Activated CD8-positive, alpha-beta memory T cell treated with anti-CD3 and anti-CD28 coated beads for 48 hours (primary cell): ENCODE results near the gene SLMAP.

Experiments used
- DNase-seq, 3 experiments: peaks; one replicate each; pipeline ENCODE4 v3.0.0-alpha.2; 2020; ENCODE audit warnings: low read depth in 2 of 3, low spot score in 2 of 3

Gene SLMAP

DNA sequence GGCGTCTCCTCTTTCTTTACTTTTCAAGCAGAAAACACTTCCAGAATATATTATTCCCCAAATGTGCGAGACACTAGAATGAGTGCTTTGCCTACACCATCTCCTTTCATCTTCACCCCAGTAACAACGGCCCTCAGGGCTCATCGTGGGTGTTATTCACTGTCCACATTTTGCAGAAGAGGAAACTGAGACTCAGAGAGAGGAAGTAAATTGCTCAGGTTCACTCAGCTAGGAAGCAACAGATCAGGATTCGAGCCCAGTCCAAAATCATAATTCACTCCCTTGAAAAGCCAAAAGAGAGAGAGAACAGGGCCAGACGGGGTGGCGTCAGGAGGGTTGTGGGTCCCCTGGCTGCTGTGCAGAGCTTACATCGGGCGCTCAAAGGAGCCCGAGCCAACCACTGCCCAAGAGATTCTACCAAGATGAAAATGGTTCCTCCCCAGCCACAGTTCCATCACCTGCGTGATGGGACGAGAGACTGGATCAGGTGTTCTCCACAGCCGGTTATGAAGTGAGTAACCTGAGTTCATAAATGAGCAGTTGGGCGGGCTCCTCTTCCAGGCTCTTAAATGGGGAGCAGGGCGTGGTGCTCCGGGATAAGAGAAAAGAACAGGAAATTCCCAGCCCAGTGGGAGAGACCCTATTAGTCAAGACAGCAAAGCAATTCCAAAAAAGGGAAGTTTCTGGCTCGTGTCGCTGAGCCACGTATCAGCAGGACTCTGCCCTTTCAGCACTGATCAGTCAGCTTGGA is 203.5 kb downstream of the SLMAP start:
- DNase-seq, result no peak

DNA sequence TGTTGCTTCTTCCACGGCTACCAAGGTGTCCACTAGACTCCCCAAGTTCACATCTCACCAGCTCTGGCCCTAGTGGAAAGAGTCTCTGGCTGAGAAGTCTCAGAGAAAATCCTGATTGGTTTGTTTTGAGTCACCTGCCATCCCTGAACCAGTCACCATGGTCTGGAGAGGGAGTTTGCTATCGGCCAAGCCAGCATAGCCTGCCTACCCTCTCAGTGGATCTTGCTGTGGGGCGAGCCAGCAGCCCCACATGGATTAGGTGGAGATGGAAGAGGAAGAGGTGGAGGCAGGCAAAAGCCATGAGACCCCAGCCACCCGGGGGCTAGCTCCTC is 204.0 kb downstream of the SLMAP start:
- DNase-seq, result no peak

DNA sequence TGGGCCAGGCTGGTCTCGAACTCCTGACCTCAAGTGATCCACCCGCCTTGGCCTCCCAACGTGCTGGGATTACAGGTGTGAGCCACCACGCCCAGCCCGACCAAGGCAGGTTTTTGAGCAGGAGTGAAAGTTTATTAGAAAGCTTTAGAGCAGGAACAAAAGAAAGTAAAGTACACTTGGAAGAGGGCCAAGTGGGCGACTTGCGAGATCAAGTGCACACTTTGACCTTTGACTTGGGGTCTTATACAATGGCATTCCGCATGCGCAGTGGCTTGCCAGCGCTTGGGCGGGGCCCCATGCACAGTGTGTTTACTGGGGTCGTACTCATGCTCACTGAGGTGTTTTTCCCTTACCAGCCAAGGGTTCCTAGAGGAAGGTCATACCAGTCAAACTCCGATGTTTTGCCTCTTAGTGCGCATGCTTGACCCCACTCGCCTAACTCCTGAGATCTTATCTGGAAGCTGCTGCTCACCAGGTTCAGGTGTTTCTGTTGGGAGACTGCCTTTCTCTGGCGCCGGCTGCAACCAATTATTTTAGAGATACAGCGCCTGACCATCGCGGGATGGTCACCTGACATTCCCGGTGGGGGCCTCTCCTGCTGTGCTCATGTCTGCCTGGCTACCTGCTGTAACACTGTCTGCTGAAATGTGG is 205.2 kb downstream of the SLMAP start:
- no peak for DNase-seq

DNA sequence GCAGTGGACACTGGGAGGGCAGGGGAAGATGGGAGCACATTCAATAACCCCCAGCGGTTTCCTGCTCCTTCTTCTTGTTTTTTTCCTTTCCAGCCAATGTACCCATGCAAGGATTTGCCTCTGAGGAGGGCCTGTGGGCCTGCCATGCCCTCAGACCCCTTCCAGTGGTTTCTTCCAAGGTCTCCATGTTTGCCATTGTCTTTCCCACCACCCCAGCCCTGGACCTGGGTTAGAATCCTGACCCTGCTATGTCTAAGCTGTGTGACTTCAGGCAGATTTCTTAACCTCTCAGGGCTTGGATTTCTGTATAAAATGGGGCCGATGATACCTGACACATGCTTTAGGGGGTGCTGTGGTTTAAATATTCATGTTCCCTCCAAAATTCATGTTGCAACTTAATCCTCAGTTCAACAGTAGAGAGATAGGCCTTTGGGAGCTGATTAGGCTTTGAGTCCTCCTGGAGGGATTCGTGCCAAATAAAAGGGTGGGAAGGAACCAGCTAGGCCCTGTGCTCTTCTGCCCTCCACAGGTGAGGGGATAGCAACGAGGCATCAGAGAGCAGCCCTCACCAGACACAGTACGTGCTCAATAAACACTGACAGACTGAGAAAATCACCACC is 205.8 kb downstream of the SLMAP start:
- no peak for DNase-seq

DNA sequence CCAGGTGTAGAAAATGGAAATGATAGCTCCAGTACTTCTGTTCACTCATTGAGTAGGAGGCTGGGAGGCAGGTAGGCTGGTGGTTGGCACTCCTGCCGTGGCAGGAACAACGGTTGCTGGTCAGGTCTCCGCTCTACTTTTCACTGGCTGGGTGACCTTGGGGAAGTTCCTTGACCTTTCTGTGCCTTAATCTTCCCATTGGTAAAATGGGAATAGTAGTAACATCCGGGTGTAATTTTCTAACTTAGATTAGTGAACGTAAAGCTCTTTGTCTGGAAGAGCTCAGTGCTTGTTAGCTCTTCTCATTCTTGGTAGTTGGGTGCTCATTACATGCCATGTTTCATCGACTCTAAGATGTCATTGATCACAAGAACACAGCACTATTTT is 206.3 kb downstream of the SLMAP start:
- DNase-seq, result no peak

DNA sequence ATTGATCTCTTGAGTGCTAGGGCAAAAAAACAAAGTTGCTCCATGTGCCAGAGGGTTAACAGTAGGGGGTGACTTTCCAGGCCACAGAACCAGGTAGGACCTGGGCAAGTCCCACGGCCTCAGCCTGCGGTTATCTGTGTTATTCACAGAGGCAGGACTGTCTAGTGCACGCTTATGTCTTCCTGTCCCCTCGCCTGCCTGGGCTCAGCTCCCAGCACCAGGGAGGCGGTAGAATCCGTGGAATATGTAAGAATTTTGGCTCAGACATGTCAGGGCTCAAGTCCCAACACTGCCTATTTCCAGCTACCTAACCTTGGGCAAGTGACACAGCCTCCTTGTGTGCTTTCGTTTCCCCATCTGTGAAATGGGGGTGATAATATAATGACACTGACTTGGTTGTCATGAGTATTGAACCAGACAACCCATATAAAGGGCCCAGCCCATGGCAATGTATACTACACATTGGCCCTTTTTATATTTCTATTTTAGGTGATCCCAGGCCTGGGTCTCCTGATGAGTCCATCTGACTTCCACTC is 207.8 kb downstream of the SLMAP start:
- no peak for DNase-seq

DNA sequence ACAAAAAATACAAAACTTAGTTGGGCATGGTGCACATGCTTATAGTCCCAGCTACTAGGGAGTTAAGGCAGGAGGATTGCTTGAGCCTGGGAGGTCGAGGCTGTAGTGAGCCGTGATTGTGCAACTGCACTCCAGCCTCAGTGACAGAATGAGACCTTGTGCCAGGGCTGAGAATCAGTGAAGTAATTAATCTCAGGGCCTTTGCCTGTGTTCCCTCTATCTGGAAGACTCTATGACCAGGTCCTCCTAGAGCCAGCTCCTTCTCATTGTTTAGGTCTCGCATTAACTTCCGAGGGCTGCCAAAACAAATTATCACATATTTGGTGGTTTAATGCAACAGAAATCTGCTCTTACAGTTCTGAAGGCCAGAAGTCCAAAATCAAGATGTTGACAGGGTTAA is 210.7 kb downstream of the SLMAP start:
- no peak for DNase-seq

DNA sequence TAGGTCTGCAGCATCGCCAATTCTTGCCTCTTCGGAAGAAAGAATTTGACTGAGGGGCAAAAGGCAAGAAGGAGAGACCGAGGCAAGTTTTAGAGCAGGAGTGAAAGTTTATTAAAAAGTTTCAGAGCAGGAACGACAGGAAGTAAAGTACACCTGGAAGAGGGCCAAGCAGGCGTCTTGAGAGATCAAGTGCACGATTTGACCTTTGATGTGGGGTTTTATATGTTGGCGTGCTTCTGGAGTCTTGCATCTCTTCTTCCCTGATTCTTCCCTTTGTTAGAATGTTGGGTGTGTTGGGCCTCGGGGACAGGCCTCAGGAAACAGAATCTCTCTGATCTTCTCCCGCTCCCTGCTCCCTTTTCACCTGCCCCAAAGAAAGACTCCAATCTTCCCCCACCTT is 211.5 kb downstream of the SLMAP start:
- DNase-seq, result no peak

DNA sequence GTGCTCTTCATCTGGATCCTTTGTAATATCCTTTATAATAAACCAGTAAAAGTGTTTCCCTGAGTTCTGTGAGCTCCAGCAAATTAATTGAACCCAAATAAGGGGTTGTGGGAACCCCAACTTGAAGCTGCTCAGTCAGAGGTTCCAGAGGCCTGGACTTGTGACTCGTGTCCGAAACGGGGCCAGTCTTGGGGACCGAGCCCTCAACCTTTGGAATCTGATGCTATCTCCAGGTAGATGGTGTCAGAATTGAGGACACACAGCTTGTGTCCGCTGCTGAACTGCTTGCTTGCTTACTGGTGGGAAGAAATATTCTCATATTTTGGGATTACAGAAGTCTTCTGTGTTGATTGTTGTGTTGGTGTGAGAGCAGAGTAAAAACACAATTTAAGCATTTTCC is 212.4 kb downstream of the SLMAP start:
- DNase-seq, result no peak

DNA sequence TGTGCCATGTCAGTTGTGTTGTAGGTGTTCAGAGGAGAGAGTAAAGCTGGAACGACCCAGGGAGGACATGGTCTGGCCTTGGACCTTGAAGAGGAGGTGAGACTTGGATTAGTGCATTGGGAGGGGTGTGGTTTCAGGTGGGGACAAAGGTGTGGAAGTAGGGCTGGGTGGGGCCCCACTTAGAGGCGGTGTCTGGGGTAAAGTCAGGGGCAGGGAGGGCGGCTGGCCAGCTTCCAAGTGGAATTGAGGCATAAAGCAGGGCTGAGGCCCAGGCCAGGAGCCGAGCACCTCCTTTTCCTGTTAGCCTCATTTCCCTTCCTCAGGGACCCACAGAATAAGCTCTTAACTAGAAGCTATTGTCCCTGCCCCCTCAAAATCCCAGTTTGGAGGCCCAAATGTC is 215.9 kb downstream of the SLMAP start:
- no peak for DNase-seq

DNA sequence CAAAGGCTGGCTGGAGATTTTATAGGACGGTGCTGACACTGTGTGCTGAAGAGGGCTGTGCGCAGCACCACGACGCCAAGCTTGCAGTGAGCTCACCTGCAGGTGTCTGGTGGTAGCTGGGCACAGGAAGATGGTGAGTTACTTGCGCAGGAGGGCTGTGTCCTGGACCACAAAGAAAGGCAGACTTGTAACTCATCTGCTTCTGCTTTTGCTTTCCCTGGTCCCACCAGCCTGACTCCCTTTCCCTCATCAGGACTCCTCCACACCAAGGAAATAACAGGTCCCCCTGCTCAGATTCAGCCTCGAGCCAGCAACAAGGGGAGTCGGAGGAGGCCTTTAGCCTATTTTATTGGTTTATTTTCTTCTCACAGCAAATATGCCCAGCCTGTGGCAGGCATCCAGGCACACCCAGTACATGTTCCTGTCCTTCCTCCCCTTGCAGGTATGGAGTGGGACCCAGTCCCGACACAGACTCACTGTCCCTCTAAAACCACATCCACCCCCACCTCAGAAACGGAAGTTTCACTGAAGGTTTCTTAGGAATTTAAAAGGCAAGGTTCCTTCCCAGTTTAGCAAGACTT is 216.5 kb downstream of the SLMAP start:
- no peak for DNase-seq

DNA sequence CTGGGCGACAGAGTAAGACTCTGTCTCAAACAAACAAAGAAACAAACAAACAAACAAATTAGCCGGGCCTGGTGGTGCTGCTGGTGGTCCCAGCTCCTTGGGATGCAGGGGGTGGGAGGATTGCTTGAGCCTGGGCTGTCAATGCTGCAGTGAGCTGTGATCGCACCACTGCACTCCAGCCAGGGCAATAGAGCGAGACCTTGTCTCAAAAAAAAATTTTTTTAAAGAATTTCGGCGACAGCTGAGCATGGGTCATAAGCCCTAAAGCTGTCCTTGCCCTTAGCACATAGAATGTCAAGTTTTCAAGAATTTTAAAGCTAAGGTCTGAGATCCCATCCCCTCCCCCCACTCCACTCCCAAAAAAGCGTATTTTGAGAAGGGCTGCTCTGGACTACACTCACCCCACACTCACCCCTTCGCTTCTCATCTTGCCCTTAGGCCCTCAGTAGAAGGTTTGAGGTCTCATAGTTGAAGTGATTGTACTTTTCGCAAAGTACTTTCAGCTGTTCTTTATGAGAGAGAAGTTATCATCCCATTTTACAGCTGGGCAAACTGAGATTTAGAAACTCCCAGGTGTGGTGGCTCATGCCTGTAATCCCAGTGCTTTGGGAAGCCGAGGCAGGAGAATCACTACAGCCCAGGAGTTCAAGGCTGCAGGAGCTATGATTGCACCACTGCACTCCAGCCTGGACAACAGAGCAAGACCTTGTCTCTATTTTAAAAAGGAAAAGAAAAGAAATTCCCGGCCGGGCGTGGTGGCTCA is 217.8 kb downstream of the SLMAP start:
- DNase-seq, result no peak

DNA sequence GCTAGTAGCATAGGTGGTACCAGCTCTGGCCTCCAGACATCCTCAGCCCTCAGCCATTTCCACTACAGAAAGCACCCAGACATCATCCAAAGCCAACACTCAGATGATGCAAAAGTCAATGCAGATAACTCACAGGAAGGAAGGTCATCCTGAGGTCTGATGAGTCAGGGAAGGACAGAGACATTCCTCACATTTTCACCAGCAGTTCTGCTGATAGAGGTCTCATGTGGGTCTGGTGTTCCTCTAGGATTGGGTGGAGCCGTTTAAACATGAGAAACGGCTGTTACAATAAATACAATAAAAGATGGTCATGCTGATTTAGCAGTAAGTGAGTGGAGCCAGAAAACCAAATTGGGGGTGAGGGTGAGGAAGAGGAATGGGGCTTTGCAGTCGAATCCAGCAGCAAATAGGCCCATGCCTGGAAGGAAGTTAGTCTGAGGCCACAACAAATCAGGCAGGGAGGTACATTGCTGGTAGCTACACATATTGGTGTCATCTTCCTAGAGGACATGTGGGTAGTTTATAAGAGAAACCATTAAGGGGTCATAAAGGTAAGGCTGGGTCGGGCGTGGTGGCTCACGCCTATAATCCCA is 218.8 kb downstream of the SLMAP start:
- DNase-seq, result no peak

DNA sequence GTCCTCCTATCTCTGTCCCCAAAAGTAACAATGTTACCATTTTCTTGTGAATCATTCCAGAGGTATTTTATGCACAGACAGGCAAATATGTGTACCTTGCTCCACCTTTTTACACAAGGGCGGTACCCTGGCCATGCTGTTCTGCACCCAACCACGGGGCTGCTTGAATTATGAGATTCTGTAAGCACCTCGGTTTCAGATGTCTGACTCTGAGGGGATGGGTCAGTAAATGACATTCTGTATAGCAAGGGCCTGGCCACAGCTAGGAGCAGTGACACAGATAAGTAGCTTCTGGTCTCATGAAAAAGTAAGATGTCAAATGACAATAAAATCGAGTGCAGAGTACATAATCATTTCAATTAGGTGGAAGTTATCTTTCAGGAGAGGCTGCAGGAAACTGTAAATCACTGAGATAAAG is 221.7 kb downstream of the SLMAP start:
- DNase-seq, result no peak

DNA sequence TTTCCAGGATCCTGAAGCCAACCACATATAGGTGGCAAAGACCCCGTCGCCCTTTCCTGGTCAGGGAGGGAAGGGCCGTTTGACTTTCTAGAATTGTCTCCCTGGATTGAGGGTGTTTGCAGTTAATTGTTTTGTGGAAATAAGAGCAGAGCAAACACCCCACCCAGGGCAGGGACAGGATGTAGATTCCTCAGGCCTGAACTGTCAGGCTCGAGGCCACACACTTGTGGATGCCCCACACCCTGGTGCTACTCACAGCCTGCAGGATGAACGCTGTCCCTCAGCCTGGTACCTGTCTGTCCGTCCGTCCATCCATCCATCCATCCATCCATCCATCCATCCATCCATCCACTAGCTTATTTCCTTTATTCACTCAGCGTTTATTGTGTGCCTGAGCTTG is 222.2 kb downstream of the SLMAP start:
- DNase-seq, result no peak
